ENCODE measurements around the gene C19orf53.

C19orf53 gene

DNA sequence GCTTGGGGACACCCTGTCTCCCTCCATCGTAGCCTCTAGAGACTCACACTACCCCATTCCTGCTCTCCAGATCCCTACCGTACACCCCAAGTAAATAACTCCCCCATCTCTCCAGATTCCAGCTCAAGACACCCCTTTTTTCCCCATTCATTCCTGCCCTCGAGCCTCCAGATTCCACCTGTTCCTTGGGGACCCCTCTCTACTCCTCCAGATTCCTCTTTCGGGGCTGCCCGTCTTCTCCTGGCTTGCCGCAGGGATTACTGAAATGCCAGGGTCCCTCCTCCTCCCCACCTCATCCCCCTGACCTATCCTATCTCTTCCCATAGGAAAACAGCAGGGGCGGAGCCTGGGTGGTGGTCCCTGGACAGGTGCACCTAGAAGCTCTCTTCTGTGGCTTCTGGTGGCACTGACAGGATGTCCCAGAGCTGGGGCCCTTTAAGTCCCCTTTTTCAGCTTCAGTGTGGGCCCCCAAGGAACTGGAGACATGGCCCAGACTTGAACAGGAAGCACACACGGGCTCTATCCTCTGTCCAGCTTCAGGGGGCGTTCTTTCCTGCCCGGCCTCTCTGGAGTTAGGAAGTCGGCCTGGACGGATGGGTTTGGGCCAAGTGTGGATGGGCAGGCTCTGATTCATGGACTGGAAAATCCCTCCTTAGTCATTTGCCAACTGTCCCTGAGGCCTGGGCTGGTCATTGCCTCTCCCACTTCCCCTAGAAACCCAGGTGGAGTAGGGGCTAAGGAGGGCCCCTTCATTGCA is 22.2 kb downstream of the C19orf53 start:
- no peak for DNase-seq (ENCODE audit: low read depth, low spot score)

DNA sequence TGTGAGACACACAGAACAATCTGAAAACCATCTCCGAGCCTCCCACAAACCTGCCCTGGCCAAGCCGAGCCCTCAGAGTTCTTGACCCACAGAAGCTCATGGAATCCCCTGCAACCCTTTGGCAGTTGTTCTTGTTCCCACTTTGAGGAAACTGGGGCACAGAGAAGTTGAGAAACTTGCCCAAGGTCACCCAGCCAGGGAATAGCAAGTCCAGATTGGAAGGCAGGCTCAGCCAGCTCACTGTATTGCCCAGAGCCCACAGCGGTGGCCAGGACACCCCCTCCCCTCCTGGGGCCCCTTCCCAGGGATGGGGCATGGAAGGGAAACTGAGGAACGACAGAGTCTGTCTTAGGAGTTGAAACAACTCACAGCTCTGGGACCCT is 22.8 kb downstream of the C19orf53 start:
- no peak for DNase-seq (ENCODE audit: low read depth, low spot score)

DNA sequence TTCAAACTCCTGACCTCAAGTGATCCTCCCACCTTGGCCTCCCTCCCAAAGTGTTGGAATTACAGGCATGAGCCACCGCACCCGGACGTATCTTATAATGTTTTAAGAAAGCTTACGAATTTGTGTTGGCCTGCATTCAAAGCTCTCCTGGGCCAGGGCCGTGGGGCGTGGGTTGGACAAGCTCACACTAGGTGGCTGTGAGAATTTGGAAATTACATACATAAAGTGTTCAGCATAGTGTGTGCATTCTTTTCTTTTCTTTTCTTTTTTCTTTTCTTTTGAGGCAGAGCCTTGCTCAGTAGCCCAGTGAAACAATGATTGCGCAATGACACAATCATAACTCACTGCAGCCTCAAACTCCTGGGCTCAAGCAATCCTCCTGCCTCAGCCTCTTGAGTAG is 23.6 kb downstream of the C19orf53 start:
- DNase-seq (ENCODE audit: low read depth, low spot score) = no peak

DNA sequence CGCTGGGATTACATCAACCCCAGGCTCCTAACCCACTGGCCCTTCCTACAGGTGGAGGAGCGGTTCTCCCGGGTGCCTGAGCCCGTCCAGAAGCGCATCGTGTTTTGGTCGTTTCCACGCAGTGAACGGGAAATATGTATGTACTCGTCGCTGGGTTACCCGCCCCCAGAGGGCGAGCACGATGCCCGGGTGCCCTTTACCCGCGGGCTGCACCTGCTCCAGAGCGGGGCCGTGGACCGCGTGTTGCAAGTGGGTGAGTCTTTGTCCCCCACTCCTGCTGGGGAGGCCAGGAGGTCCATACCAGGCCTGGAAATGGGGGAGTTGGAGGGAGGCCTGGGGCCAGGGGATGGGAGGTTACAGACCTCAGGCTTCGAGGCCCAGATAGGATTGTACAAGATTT is 25.4 kb downstream of the C19orf53 start:
- no peak for DNase-seq (ENCODE audit: low read depth, low spot score)

DNA sequence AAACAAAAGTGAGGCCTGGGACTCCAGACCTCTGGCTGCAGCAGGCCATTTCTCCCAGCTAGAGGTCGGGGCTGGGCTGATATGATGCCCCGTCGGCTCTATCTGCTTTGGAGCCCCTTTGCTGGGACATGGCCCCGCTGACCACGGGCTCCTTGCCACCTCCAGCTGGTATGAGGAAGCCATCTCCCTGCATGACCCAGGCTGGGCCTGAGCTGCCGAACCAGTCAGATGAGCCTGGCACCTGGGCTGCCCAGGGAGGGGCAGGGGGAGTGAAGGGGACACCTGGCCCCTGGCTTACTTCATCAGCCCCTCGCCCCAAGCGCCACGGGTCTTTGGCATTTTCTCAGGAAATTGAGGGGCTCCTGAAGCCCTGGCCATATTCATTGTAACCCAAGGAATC is 28.8 kb downstream of the C19orf53 start:
- no peak for DNase-seq (ENCODE audit: low read depth, low spot score)

DNA sequence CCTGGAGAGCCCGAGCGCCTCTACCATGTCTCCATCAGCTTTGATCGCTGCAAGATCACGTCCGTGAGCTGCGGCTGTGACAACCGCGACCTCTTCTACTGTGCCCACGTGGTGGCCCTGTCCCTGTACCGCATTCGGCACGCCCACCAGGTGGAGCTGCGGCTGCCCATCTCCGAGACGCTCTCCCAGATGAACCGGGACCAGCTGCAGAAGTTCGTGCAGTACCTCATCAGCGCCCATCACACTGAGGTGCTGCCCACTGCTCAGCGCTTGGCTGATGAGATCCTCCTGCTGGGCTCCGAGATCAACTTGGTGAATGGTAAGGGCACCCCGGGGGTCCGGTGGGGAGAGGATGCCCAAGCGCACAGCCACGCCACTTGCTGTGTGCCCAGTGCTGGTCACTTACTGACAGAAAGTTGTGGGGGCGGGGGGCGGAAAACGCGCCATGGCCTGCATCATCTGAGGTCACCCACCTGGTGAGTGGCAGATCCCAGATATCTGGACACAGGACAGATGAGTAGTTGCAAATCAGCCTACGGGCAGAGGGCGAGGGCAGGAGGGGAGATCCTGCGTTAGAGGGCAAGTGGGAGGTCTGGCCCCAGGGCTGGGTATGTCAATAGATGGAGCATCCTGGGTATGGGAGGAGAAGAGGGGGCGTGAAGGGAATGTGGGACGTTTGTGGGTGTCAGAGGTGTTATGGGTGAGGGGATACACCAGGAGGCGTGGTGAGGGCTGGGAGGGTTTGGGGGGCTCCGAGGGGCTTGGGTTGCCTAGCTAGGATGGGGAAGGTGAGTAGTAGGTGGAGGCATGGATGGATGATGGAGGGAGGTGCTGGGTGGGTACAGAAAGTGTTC is 30.8 kb downstream of the C19orf53 start:
- no peak for DNase-seq (ENCODE audit: low read depth, low spot score)

DNA sequence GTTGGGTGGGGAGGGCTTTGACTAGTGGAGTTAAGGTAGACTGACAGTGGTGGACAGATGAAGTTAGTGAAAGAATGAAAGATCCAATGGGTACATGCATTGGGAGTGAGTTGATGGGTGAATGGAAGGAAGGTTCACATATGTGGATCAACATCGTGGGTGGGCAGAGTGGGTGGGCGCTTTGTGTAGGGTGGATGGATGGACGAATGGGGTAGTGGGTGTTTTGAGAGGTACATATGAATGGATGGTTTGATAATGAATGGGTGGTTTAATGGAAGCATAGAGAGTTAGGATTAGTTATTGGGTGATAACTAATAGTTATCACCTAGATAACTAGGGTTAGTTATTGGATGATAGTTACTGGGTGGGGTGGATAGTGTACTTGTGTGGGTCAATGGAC is 32.5 kb downstream of the C19orf53 start:
- DNase-seq (ENCODE audit: low read depth, low spot score) = no peak

DNA sequence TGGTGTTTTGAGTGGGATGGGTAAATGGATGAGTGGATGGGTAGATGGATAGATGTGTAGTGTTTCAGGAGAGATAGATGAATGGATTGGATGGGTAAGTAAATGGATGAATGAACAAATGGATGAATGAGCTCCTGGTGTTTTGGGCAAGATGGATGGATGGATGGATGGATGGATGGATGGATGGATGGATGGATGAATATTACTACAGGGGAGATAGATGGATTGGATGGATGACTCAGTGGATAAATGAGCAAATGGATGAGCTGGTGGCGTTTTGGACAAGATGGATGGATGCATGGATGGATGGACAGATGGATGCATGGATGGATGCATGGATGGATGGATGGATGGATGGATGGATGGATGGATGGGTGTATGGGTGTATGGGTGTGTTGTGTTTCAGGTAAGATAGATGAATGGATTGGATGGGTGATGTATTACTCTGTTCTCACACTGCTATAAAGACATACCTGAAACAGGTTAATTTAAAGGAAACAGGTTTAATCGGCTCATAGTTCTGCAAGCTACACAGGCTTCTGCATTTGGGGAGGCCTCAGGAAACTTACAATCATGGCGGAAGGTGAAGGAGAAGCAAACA is 33.3 kb downstream of the C19orf53 start:
- DNase-seq (ENCODE audit: low read depth, low spot score) = no peak

DNA sequence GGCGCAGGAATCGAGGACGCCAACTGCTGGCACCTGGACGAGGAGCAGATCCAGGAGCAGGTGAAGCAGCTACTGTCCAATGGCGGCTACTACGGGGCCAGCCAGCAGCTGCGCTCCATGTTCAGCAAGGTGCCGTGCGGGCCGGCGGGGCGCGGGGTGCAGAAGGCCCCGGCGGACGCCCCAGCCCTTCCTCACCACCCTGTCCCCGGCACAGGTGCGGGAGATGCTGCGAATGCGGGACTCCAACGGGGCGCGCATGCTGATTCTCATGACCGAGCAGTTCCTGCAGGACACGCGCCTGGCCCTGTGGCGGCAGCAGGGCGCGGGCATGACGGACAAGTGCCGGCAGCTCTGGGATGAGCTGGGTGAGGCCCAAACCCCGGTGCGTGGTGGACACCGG is 34.6 kb downstream of the C19orf53 start:
- no peak for DNase-seq (ENCODE audit: low read depth, low spot score)

DNA sequence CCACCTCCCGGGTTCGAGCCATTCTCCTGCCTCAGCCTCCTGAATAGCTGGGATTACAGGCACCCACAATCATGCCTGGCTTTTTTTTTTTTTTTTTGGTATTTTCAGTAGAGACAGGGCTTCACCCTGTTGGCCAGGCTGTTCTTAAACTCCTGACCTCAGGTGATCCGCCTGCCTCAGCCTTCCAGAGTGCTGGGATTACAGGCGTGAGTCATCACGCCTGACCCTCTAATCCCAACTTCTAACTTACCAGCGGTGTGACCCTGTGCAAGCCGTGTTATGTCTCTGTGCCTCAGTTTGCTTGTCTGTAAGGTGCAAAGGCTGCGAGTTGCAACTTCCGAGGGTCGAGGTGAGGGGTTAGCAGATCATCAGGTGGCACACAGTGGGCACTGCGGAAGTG is 38.3 kb downstream of the C19orf53 start:
- no peak for DNase-seq (ENCODE audit: low read depth, low spot score)

DNA sequence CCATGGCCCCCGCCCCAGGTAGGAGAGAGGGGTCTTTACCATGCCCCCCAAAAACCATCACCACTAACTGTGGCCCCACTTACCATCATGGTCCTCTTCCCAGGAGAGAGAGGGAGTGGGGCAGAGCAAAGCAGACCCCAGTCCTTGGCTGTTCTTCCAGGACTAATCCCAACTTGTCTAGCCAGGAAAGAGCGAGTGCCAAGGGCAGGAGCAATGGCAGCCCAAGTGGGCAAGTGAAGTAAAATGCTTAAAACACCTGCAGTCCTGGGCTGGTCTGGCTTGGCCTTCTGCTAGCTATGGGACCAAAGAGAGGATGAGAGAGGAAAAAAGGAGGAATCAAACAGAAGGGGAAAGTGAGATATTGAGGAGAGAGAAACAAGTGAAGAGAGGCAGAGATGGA is 38.9 kb downstream of the C19orf53 start:
- no peak for DNase-seq (ENCODE audit: low read depth, low spot score)

DNA sequence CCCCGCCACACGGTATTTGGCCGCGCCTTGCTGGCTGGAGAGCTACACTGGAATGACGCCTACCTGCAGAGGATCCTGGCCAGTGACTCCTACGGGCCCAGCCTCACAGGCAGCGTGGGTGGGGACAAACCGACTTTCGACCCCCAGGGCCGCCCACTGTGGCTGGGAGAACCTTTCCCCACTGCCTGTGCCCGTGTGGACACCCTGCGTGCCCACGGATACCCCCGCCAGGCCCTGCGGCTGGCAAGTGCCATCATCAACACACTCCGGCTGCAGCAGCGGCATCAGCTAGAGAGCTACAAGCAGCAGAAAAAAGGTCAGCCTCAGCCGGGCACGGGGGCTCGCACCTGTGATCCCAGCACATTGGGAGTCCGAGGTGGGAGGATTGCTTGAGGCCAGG is 40.3 kb downstream of the C19orf53 start:
- DNase-seq (ENCODE audit: low read depth, low spot score) = no peak

DNA sequence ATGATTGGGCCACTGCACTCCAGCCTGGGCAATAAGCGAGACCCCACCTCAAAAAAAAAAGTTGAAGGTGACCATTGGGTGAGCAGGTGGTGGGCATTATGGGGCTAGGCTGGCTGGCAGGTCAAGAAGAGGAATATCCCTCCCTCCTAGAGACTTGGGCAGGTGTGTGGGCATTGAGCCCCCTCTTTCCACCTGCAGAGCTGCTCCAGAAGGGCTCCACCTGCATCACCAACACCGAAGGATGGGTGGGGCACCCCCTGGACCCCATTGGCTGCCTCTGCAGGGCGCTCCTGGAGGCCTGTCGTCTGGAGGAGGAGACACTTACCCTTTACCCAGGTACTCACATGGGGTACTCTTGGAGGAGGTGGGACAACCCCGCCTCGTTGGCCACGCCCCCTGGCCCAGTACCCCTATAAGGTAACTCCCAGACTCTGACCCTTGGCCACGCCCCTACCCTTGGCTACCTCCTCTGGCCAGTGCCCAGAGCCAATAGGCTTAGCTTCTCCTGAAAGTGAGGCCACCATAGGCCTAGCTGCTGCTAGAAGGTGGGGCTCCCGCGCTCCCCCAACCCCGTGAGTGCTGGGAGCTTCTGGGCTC is 42.9 kb downstream of the C19orf53 start:
- no peak for DNase-seq (ENCODE audit: low read depth, low spot score)

DNA sequence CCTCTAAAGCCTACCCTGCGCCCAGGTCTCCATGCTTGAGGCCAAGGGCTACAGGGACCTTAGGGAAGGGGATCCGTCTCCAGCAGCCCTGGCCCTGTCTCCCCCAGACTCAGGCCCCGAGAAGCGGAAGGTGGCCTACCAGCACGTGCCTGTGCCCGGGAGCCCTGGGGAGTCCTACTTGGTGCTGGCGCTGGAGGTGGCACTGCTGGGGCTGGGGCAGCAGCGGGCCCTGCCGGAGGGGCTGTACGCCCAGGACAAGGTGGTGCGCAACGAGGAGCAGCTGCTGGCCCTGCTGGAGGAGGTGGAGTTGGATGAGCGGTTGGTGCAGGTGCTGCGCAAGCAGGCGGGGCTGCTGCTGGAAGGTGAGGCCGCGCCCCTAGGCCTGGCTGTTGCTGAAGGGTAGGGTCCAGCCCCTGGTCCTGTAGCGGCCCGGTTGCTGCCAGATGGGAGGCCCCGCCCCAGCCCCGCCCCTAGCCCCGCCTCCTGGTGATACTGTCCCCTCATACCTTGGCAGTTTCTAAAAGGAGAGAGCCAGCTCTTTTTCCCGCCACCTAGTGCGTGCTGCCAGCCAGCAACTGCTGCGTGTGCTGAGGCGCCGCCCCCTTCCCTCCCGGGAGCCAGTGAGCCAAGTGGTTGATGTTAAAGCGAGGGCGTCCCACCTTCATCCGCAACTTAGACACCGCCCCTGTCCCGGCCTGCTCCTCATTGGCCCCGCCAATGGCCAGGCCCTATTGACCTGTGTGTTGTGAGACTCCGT is 43.5 kb downstream of the C19orf53 start:
- no peak for DNase-seq (ENCODE audit: low read depth, low spot score)

DNA sequence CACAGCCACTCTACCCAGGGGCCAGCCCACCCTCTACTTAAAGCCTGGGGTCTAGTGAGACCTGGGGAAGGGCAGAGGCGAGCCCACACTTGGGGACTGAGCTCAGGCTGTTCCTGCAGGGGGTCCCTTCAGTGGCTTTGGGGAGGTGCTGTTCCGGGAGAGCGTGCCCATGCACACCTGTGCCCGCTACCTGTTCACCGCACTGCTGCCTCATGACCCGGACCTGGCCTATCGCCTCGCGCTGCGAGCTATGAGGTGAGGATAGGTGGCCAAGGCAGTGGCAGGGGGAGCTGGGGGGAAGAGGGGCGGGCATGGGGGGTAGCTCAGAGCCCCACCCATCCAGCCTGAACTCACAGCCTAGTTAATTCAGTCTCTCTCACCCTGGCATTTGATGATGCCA is 45.0 kb downstream of the C19orf53 start:
- DNase-seq (ENCODE audit: low read depth, low spot score) = no peak

DNA sequence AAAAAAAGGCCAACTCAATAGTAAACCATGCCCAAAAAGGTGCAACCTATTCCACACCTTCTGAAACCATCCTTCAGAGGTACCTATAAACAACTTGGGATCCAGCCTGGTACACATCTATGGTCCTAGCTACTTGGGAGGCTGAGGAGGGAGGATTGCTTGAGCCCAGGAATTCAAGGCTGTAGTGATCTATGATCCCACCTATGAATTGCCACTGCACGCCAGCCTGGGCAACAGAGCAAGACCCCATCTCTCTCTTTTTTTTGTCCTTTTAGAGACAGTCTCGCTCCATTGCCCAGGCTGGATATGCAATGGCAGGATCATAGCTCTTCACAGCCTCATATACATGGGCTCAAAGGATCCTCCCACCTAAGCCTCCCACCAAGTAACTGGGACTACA is 47.0 kb downstream of the C19orf53 start:
- DNase-seq (ENCODE audit: low read depth, low spot score) = no peak

DNA sequence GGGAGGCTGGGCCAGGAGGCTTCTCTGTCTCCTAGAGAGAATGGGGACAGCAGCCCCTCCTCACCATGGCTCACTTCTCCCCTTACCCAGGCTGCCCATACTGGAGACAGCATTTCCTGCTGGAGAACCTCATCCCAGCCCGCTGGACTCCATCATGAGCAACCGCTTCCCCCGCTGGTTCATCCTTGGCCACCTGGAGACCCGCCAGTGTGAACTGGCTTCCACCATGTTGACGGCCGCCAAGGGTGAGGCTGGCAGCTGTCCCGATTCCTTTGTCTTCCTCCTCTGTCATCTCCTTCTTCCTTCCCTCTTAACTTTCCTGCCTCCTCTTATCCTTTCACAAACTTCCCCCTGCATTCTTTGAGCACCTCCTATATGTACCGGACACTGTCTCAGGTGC is 49.0 kb downstream of the C19orf53 start:
- DNase-seq (ENCODE audit: low read depth, low spot score) = no peak

DNA sequence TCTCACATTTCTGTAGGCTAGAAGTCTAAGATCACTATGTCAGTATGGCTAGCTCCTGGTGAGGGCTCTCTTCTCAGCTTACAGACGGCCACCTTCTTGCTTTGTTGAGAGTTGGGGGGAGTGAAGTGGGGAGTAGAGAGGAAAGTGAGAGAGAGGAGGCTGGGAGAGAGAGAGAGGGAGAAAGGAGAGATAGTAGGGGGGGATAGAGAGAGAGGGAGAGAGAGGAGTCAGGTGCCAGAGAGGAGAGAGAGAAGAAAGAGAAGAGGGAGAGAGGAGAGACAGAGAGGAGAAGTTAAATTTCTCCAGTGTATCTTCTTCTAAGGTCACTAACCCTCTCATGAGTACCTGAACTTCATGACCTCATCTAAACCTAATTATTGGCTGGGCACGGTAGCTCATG is 49.6 kb downstream of the C19orf53 start:
- DNase-seq (ENCODE audit: low read depth, low spot score) = no peak

DNA sequence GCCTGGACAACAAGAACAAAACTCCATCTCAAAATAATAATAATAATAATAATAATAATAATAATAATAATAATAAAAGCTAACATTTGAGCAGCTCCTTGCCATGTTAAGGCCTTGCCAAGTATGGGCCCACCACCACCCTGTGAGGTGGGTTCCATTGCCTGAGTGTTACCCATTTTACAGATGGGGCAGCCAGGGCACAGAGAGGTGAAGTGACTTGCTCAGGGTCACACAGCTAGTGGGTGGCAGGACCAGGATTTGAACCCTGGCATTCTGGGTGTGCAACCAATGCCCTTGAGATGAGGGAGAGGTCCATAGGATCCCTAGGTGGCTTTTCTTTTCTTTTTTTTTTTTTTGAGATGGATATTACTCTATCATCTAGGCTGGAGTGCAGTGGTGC is 50.4 kb downstream of the C19orf53 start:
- no peak for DNase-seq (ENCODE audit: low read depth, low spot score)

DNA sequence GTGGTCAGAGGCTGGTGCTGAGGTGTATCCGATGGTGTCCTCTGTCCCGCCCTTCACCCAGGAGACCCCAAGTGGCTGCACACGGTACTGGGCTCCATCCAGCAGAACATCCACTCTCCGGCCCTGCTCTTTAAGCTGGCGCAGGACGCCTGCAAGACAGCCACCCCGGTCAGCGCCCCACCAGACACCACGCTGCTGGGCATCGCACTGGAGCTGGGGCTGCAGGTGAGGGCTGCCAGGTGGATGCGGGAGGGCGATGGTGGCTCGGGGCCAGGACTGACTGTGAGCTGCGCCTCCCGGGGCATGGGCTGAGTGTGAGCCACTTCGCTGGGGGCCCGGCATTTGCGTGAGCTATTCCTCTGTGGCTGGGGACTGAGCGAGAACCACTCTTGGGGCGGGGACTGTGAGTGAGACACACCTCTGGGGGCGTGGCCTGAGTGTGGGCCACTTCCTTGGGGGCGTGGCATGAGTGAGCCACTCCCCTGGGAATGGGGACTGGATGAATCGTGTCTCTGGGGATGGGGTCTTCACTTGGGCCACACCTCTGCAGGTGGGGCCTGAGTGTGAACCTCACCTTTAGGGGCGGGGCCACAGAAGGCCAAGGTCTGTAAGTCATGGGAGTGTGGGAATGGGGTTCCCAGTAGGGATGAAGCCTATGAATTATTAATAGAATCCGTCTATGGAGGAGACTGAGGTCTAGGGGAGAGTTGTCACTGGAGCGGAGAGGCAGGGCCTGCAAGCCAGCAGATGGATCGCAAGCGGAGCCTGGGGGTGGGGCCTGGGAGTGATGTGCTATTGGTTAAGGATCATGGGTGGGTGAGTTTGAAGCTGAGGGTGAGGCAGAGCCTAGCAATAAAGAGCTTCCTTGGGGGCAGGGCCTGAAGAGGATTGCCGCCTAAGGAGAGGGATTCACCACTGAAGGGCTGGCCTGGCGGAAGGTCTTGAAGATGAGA is 51.5 kb downstream of the C19orf53 start:
- no peak for DNase-seq (ENCODE audit: low read depth, low spot score)
